ENCODE data around the gene CAPN15. TPM values are rescaled to one million over a fixed set of nuclear protein-coding genes. Genes with fewer than 3 reads are reported as not detected.

Gene CAPN15
- total RNA-seq, 6 donors from 2014 or later = 27.3 to 84.5 (median 66.1) TPM

DNA sequence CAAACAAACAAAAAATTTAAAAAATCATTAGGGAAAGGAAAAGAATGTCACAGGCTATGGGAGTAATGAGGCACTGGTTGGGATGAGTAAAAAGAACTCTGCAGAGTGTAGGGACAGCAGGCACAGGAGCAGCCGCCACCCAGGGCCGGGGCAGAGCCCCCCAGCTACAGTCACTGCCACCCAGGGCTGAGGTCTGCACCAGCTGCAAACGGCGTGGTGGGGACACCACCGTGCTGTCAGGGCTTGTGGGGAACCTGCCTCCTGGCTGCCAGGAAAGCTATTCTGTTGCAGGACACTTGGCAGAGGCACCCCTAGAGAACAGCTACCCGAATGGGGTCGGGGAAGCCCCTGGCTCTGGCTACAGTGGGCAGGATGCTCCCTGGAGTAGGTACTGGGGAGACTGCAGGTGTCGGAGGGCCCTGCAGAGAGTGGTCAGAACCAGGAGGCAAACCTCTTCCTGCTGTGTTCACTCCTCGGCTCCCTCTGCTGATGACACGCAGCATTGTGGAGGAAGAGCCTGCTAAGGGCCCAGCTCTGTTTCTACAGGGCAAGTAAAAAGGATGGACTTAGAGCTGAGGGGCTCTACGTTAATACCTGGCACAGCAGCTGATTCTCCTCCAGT lies 32.3 kb upstream of the CAPN15 start:
- H3K27me3 ChIP-seq = no peaks in the 10 kb centered on the region
- TF ChIP-seq POLR2AphosphoS5 (IDR thresholded peaks at IDR 0.05) (no peak), CTCF (IDR thresholded peaks at IDR 0.05) (peak in 2 of 6 experiments; percentile 15 to 16), POLR2A (IDR thresholded peaks at IDR 0.05) (no peak), EP300 (IDR thresholded peaks at IDR 0.05) (no peak)
- 78 to 82% methylated on average over 11 of the region's 11 CpGs for WGBS, 2 donors
- no peak for DNase-seq
- no peaks in the 10 kb centered on the region for H3K4me1 ChIP-seq
- no peak overlapping the region for H3K27ac ChIP-seq
- no peaks in the 10 kb centered on the region for H3K9me3 ChIP-seq
- ATAC-seq (ENCODE audit: low FRiP score in 2 of 2) = peak in 1 of 2 donors; percentile 38
- H3K4me3 ChIP-seq = no peak overlapping the region
- peaks cover 0 to 48% (median 24%) of the 10 kb centered on the region in 4 donors for H3K36me3 ChIP-seq

DNA sequence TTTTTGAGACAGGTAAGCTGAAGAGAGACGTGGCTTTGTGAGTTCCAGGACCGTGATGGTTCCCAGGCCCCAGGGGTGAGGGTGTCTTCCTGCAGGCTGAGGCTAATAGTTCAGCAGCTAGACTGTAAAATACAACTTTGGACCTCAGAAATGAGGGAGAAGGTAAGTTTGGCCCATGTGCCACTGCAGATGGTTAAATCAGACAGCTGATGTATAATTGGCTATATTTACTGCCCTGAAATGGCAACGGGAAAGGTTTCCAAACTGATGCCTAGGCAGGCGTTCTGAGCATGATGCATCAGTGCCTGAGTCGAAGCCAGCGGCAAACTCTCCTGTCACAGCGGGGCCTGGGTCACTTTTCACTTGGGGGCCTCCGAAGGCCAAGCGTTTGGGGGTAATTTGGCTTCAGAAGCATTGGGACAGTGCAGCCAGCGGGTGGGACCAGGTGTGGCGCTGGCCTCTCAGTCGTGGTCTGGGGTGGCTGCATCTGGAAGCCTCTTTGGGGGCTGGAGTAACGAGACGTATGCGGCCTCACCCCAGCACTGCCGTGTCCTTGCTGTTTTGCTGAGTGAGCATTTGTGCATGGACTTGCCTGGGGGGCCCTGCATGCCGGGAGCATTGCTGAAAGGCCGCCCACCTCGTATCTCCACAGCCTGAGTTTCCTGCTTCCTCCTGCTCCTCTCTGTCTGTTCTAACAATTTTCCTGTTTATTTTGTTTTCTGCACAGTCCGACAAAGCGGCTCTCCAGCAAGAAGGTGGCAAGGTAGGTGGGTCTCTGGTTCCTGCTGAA lies 31.2 kb upstream of the CAPN15 start:
- DNase-seq = no peak
- ATAC-seq (ENCODE audit: low FRiP score in 2 of 2) = no peak
- no peaks in the 10 kb centered on the region for H3K4me1 ChIP-seq
- H3K4me3 ChIP-seq = no peak overlapping the region
- no peak overlapping the region for H3K27ac ChIP-seq
- H3K36me3 ChIP-seq = peaks cover 0 to 38% (median 14%) of the 10 kb centered on the region in 4 donors
- no peaks in the 10 kb centered on the region for H3K27me3 ChIP-seq
- WGBS, 2 donors = 74 to 83% methylated on average over 19 to 21 of the region's 21 CpGs
- TF ChIP-seq CTCF (IDR thresholded peaks at IDR 0.05) = no peak
- no peak for TF ChIP-seq EP300 (IDR thresholded peaks at IDR 0.05)
- no peak for TF ChIP-seq POLR2A (IDR thresholded peaks at IDR 0.05)
- no peak for TF ChIP-seq POLR2AphosphoS5 (IDR thresholded peaks at IDR 0.05)
- no peaks in the 10 kb centered on the region for H3K9me3 ChIP-seq

DNA sequence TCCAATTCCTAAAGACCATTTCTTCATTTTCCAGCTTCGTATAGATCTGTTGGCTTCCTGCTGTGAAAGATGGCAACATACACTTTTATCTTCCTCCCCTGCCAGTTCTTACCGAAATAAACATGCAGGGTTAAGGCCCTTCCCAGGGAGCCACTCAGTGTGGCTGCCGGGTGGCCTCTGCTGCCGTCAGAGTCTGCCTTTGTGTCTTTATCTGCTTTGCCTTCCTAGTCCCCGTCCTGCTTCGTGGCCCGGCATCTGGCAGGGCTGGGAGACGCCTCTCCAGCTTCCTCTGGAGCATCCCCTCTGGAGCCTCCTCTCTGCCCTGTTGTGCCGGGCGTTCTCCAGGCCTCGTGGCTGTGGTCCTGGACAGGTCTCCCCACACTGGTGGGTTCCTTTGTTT lies 30.3 kb upstream of the CAPN15 start:
- Histone ChIP-seq H3K9me3 (no peaks in the 10 kb centered on the region), H3K27ac (no peak overlapping the region), H3K27me3 (no peaks in the 10 kb centered on the region), H3K4me1 (no peaks in the 10 kb centered on the region), H3K36me3 (peaks cover 0 to 29% (median 10%) of the 10 kb centered on the region in 4 donors), H3K4me3 (no peak overlapping the region)
- WGBS, 2 donors = 86 to 89% methylated on average over 11 of the region's 11 CpGs
- ATAC-seq (ENCODE audit: low FRiP score in 2 of 2) = no peak
- no peak for TF ChIP-seq EP300 (IDR thresholded peaks at IDR 0.05)
- TF ChIP-seq POLR2AphosphoS5 (IDR thresholded peaks at IDR 0.05) = no peak
- DNase-seq = no peak

GRCh38 chr16:499924-500323 lies 27.6 kb upstream of the CAPN15 start:
- no peaks in the 10 kb centered on the region for H3K9me3 ChIP-seq
- DNase-seq (no peak), ATAC-seq (ENCODE audit: low FRiP score in 2 of 2) (no peak)
- H3K36me3 ChIP-seq = peaks cover 0 to 25% (median 10%) of the 10 kb centered on the region in 4 donors
- no peaks in the 10 kb centered on the region for H3K4me1 ChIP-seq
- no peak overlapping the region for H3K27ac ChIP-seq
- H3K27me3 ChIP-seq = no peaks in the 10 kb centered on the region
- TF ChIP-seq EP300 (IDR thresholded peaks at IDR 0.05) (no peak), POLR2AphosphoS5 (IDR thresholded peaks at IDR 0.05) (no peak), CTCF (IDR thresholded peaks at IDR 0.05) (no peak), POLR2A (IDR thresholded peaks at IDR 0.05) (no peak)
- WGBS, 2 donors = 89 to 90% methylated on average over 7 to 12 of the region's 12 CpGs
- H3K4me3 ChIP-seq = no peak overlapping the region

DNA sequence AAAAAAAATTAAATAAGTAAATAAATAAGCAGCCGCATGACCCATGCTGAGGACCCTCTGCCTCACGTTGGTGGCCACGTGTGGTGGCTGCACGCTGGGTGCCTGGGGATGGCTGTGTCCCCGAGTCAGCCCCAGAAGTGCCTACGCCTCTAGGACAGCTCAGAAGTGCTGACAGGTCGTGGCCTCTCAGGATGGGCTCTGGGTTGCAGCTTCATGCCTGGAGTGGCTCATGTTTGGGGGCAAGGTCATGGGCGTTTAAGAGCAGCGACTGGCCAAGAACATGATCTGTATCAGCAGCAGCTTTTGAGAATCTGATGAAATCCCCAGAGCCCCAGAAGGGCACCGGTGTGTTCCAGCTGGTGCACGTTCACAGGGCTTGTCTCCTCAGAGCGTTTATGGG lies 26.8 kb upstream of the CAPN15 start:
- no peak for TF ChIP-seq POLR2AphosphoS5 (IDR thresholded peaks at IDR 0.05)
- TF ChIP-seq EP300 (IDR thresholded peaks at IDR 0.05) = no peak
- TF ChIP-seq POLR2A (IDR thresholded peaks at IDR 0.05) = no peak
- no peak for TF ChIP-seq CTCF (IDR thresholded peaks at IDR 0.05)
- H3K27me3 ChIP-seq = no peaks in the 10 kb centered on the region
- no peak overlapping the region for H3K4me3 ChIP-seq
- 84 to 85% methylated on average over 12 of the region's 12 CpGs for WGBS, 2 donors
- H3K4me1 ChIP-seq = no peaks in the 10 kb centered on the region
- peaks cover 0 to 27% (median 13%) of the 10 kb centered on the region in 4 donors for H3K36me3 ChIP-seq
- ATAC-seq (ENCODE audit: low FRiP score in 2 of 2) (no peak), DNase-seq (no peak)
- H3K9me3 ChIP-seq = no peaks in the 10 kb centered on the region
- H3K27ac ChIP-seq = no peak overlapping the region
